Measurements from ENCODE around the gene ZNF892. TPM values are rescaled to one million over a fixed set of nuclear protein-coding genes. Genes with fewer than 3 reads are reported as not detected.

The ZNF892 gene
- total RNA-seq, 2 donors from 2014 or later = 7.6 to 22.9 TPM

GRCh38 chr2:95165030-95165370 lies 42.3 kb upstream of the ZNF892 start:
- H3K27ac ChIP-seq = peak overlapping the region; percentile 90 to 93
- ATAC-seq (ENCODE audit: insufficient number of reproducible peaks, low FRiP score, low read depth) = peak; percentile 11
- TF ChIP-seq, protein P1, sequence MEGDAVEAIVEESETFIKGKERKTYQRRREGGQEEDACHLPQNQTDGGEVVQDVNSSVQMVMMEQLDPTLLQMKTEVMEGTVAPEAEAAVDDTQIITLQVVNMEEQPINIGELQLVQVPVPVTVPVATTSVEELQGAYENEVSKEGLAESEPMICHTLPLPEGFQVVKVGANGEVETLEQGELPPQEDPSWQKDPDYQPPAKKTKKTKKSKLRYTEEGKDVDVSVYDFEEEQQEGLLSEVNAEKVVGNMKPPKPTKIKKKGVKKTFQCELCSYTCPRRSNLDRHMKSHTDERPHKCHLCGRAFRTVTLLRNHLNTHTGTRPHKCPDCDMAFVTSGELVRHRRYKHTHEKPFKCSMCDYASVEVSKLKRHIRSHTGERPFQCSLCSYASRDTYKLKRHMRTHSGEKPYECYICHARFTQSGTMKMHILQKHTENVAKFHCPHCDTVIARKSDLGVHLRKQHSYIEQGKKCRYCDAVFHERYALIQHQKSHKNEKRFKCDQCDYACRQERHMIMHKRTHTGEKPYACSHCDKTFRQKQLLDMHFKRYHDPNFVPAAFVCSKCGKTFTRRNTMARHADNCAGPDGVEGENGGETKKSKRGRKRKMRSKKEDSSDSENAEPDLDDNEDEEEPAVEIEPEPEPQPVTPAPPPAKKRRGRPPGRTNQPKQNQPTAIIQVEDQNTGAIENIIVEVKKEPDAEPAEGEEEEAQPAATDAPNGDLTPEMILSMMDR (IDR thresholded peaks at IDR 0.05) = no peak

DNA sequence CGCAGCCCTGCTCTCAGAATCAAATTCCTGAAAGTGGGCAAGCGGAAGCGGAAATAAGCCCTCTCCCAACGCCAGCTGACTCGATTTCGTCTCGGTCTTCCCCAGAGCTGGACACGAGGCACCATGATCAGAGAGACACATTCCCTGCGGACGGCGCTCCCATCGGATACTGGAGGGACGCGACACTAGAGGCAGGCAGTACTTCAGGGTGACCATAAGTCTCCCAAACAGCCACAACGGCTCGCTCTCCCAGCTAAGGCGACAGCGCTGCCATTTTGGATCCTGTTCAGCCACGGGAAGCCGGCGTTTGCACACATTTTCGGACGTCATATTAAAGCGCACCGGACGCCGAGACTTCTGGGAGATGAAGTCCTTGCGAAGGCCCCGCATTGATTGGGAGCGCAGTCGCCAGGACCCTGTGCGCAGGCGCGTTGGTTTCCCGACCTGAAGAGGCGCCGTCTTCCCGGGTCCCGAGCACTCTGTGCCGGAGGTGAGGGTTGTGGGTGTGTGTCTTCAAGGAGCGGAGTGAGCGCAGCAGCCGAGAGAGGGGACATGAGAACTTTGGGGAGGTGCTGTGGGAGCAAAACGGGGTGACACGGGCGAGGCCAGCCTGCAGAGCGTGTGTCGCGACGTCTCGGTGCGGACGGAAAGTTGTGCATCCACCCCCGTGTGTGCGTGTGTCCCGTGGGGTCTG lies 41.8 kb upstream of the ZNF892 start, which contains the start of gene ZNF2:
Gene ZNF2 (plus strand): TSS at position 439 of the 694 bp plus-strand sequence. CDS start 10,418 bp downstream, outside the sequence.
- peak; percentile 94 for DNase-seq (ENCODE audit: low spot score)
- Histone ChIP-seq H3K27me3 (replicated peaks; ENCODE audit: insufficient read depth) (no peaks in the 10 kb centered on the region), H3K4me3 (peak within 1 kb of the TSS; percentile 85), H3K36me3 (no peaks in the 10 kb centered on the region), H3K4me1 (ENCODE audit: control insufficient read depth in 1 of 2, low read depth in 2 of 2) (peaks cover 4 to 21% of the 10 kb centered on the region in 2 donors), H3K9me3 (no peaks in the 10 kb centered on the region), H3K27ac (peak within 1 kb of the TSS; percentile 90 to 93)
- TF ChIP-seq, protein P1 (IDR thresholded peaks at IDR 0.05) = no peak
- ATAC-seq (ENCODE audit: insufficient number of reproducible peaks, low FRiP score, low read depth) = peak; percentile 98

More at GRCh38 chr2:95165030-95165370, 42.3 kb upstream of the ZNF892 start:
- Histone ChIP-seq H3K27me3 (replicated peaks; ENCODE audit: insufficient read depth) (no peaks in the 10 kb centered on the region), H3K36me3 (no peaks in the 10 kb centered on the region), H3K4me3 (peak overlapping the region; percentile 85), H3K4me1 (ENCODE audit: control insufficient read depth in 1 of 2, low read depth in 2 of 2) (peaks cover 4 to 21% of the 10 kb centered on the region in 2 donors), H3K9me3 (no peaks in the 10 kb centered on the region)
- no peak for DNase-seq (ENCODE audit: low spot score)

- no peaks in the 10 kb centered on the region for H3K27me3 ChIP-seq (replicated peaks; ENCODE audit: insufficient read depth)
- ATAC-seq (ENCODE audit: insufficient number of reproducible peaks, low FRiP score, low read depth) (no peak), DNase-seq (ENCODE audit: low spot score) (no peak)
- peak overlapping the region; percentile 90 to 93 for H3K27ac ChIP-seq
- TF ChIP-seq, protein P1 (IDR thresholded peaks at IDR 0.05) = no peak
- peaks cover 4 to 21% of the 10 kb centered on the region in 2 donors for H3K4me1 ChIP-seq (ENCODE audit: control insufficient read depth in 1 of 2, low read depth in 2 of 2)
- H3K36me3 ChIP-seq = no peaks in the 10 kb centered on the region
- no peaks in the 10 kb centered on the region for H3K9me3 ChIP-seq
- peak overlapping the region; percentile 85 for H3K4me3 ChIP-seq
These were observed 41.1 kb upstream of the ZNF892 start for GRCh38 chr2:95166065-95166763.

- no peaks in the 10 kb centered on the region for H3K9me3 ChIP-seq
These were observed 35.4 kb upstream of the ZNF892 start for GRCh38 chr2:95171902-95172301.

More at GRCh38 chr2:95171902-95172301, 35.4 kb upstream of the ZNF892 start:
- H3K4me3 ChIP-seq = no peak overlapping the region
- no peak overlapping the region for H3K27ac ChIP-seq
- H3K36me3 ChIP-seq = no peaks in the 10 kb centered on the region
- TF ChIP-seq, protein P1 (IDR thresholded peaks at IDR 0.05) = no peak
- DNase-seq (ENCODE audit: low spot score) = no peak
- ATAC-seq (ENCODE audit: insufficient number of reproducible peaks, low FRiP score, low read depth) = no peak
- H3K4me1 ChIP-seq (ENCODE audit: control insufficient read depth in 1 of 2, low read depth in 2 of 2) = peaks cover 0 to 2% of the 10 kb centered on the region in 2 donors
- no peaks in the 10 kb centered on the region for H3K27me3 ChIP-seq (replicated peaks; ENCODE audit: insufficient read depth)
